Psoas muscle (tissue), 8 donors: ENCODE results near the gene MINDY3. TPM values are rescaled to one million over a fixed set of nuclear protein-coding genes. Genes with fewer than 3 reads are reported as not detected.

Source experiments
- ATAC-seq, 4 donors: fragments of 200-7000 bp; cut with Tn5 transposase; one replicate each; pipeline ENCODE4 v1.9.1; 2020; ENCODE audit warnings: moderate library complexity in 3 of 4, mild to moderate bottlenecking in 2 of 4
- DNase-seq, 2 donors: peaks; one replicate each; pipeline ENCODE4 v3.0.0-alpha.2; 2020
- H3K27ac ChIP-seq: fragments of 200-600 bp; one replicate; pipeline ENCODE4 v1.8.0; 2022
- H3K27me3 ChIP-seq, 3 donors: fragments of 200-600 bp in 1 of 3; one replicate each; pipeline versions ENCODE4 v1.6.1 to v1.8.0; 2013 to 2022; ENCODE audit warnings: low read length in 2 of 3, mild to moderate bottlenecking in 2 of 3, moderate library complexity in 1 of 3; ENCODE audit not compliant: insufficient read depth in 3 of 3
- H3K36me3 ChIP-seq, 2 donors: fragments of 200-600 bp in 1 of 2; one replicate each; pipeline versions ENCODE4 v1.6.1 to v1.8.0; 2013 to 2022; ENCODE audit warnings: low read depth in 1 of 2, mild to moderate bottlenecking in 1 of 2, moderate library complexity in 1 of 2; ENCODE audit not compliant: insufficient read depth in 1 of 2
- H3K4me1 ChIP-seq: fragments of 200-600 bp; one replicate; pipeline ENCODE4 v1.8.0; 2022
- H3K4me3 ChIP-seq: fragments of 200-600 bp; one replicate; pipeline ENCODE4 v1.8.0; 2022; ENCODE audit warnings: mild to moderate bottlenecking
- H3K9me3 ChIP-seq: fragments of 200-600 bp; one replicate; pipeline ENCODE4 v1.8.0; 2022
- CTCF ChIP-seq: fragments of 200-600 bp; IDR thresholded peaks from one replicate; pipeline ENCODE4 v1.8.0; 2022; ENCODE audit warnings: antibody characterized with exemption
- WGBS, 3 donors: extraction: QIAGEN DNeasy Blood & Tissue Kit; methylation state at CpG; one replicate each; pipeline versions ENCODE4 v1.1.6 to v1.1.7; 2013; 5-methylcytosine and 5-hydroxymethylcytosine counted together
- intact Hi-C, 2 donors: fragments of 100-400 bp; cut with DNase I; formaldehyde crosslinking; loops; one replicate each; pipeline versions ENCODE4 v1.11.0 to v1.14.2; 2022
- polyA plus RNA-seq, 3 donors: library from polyadenylated mRNA; stranded (reverse); fragments of 200-250 nt; gene quantifications; one replicate each; pipeline ENCODE4 v1.2.3, GENCODE V29; 2013
- total RNA-seq, 4 donors: library from RNA; stranded (reverse); fragmentation: NEBNext Ultra II Directional in 2 of 4; extraction: Animal tissue kit (Norgen Biotek cat#: 25700) in 2 of 4; gene quantifications; one replicate each; pipeline versions ENCODE4 v1.2.1 to v1.2.4, GENCODE V29; 2021 to 2023
- donor health status: healthy with polysubstance abuse.
- donor health status: DM: no; HTN: no; CAD: no; lungs with moderate emphysema.
- donor health status: Bipolar disorder and iron deficiency.
- donor health status: healthy.
- donor health status: DM: yes; HTN: yes; CAD: no.
- donor health status: DM: no; HTN: no; CAD: no.
- donor health status: DM: no; HTN: no; CAD: no.
- donor health status: DM: yes; HTN: yes; CAD: no.

Gene MINDY3
- total and polyA plus RNA-seq, 7 donors: 6.1 to 17.5 (median 9.9) TPM

GRCh38 chr10:15869935-15870334 lies 9.6 kb upstream of the MINDY3 start:
- H3K27ac ChIP-seq: no peak overlapping the region
- H3K27me3 ChIP-seq: peaks cover 2 to 73% (median 3%) of the 10 kb centered on the region in 3 donors
- DNase-seq (no peak), ATAC-seq (no peak)
- no peak overlapping the region for H3K4me3 ChIP-seq
- no peak for TF ChIP-seq CTCF
- H3K4me1 ChIP-seq: no peaks in the 10 kb centered on the region
- H3K9me3 ChIP-seq: no peaks in the 10 kb centered on the region
- intact Hi-C loops: no loop called here
- H3K36me3 ChIP-seq: no peaks in the 10 kb centered on the region

- 28 to 32% (median 32%) methylated on average over 5 of the region's 5 CpGs for WGBS, 3 donors
- H3K4me1 ChIP-seq: no peaks in the 10 kb centered on the region
- no peak overlapping the region for H3K27ac ChIP-seq
- DNase-seq (no peak), ATAC-seq (no peak)
- no peak for TF ChIP-seq CTCF
- H3K36me3 ChIP-seq: no peaks in the 10 kb centered on the region
- H3K9me3 ChIP-seq: no peaks in the 10 kb centered on the region
- intact Hi-C loops: no loop called here
- no peak overlapping the region for H3K4me3 ChIP-seq
- peaks cover 2 to 82% (median 3%) of the 10 kb centered on the region in 3 donors for H3K27me3 ChIP-seq
Measured at GRCh38 chr10:15868006-15868405, 7.7 kb upstream of the MINDY3 start.

- intact Hi-C loops: no loop called here
- WGBS, 3 donors: 86 to 95% (median 90%) methylated on average over 7 of the region's 7 CpGs
- peaks cover 2 to 64% (median 3%) of the 10 kb centered on the region in 3 donors for H3K27me3 ChIP-seq
- no peak for TF ChIP-seq CTCF
- H3K9me3 ChIP-seq: no peaks in the 10 kb centered on the region
- H3K36me3 ChIP-seq: no peaks in the 10 kb centered on the region
- DNase-seq (no peak), ATAC-seq (no peak)
- H3K27ac ChIP-seq: no peak overlapping the region
- H3K4me3 ChIP-seq: no peak overlapping the region
- H3K4me1 ChIP-seq: no peaks in the 10 kb centered on the region
Measured at GRCh38 chr10:15865304-15865703, 5.0 kb upstream of the MINDY3 start.

- no peaks in the 10 kb centered on the region for H3K36me3 ChIP-seq
- no peaks in the 10 kb centered on the region for H3K4me1 ChIP-seq
- H3K4me3 ChIP-seq: no peak overlapping the region
- ATAC-seq (no peak), DNase-seq (no peak)
- no peak for TF ChIP-seq CTCF
- peaks cover 2 to 61% (median 3%) of the 10 kb centered on the region in 3 donors for H3K27me3 ChIP-seq
- H3K27ac ChIP-seq: no peak overlapping the region
- intact Hi-C loops: no loop called here
- WGBS, 3 donors: 85 to 89% (median 89%) methylated on average over 2 of the region's 2 CpGs
- no peaks in the 10 kb centered on the region for H3K9me3 ChIP-seq
Measured at GRCh38 chr10:15864419-15864818, 4.1 kb upstream of the MINDY3 start.

- Histone ChIP-seq H3K4me3 (no peak overlapping the region), H3K27ac (no peak overlapping the region), H3K9me3 (no peaks in the 10 kb centered on the region), H3K4me1 (peaks cover 6% of the 10 kb centered on the region), H3K36me3 (no peaks in the 10 kb centered on the region), H3K27me3 (peaks cover 2 to 57% (median 3%) of the 10 kb centered on the region in 3 donors)
- intact Hi-C loops: no loop called here
- no peak for DNase-seq
- ATAC-seq: no peak
- TF ChIP-seq CTCF: no peak
Measured at GRCh38 chr10:15863733-15864132, 3.4 kb upstream of the MINDY3 start.
